ENCODE results near the gene REEP3. TPM values are rescaled to one million over a fixed set of nuclear protein-coding genes. Genes with fewer than 3 reads are reported as not detected.

Gene REEP3
- total and polyA plus RNA-seq, 2 of the 8 experiments (the other 6 are each of a cell fraction or from before 2014, with no cell fraction given), result 5.8 to 31.5 TPM

GRCh38 chr10:63646491-63646890, 125.3 kb downstream of the REEP3 start:
- WGBS, 2 experiments (ENCODE audit: extremely low coverage in 1 of 2, insufficient coverage in 1 of 2, insufficient read length in 1 of 2, insufficient replicate concordance in 2 of 2, low coverage in 1 of 2, low lambda C conversion rate in 2 of 2, missing lambda C conversion rate in 1 of 2), result 96% methylated on average over 2 of the region's 2 CpGs; no CpG with 5 or more reads in 1 of the 2 experiments
- H3K27ac ChIP-seq (ENCODE audit: low read depth, low read length), result no peak overlapping the region
- H3K56ac ChIP-seq (replicated peaks; ENCODE audit: insufficient read length, low read depth, low read length), result no peak overlapping the region
- CTCF ChIA-PET (ENCODE audit: partially characterized antibody), result no interaction called here
- H3K18ac ChIP-seq (ENCODE audit: extremely low read depth, low read length), result no peak overlapping the region
- H2BK15ac ChIP-seq (ENCODE audit: low read length), result no peak overlapping the region
- no peaks in the 10 kb centered on the region for H4K20me1 ChIP-seq (replicated peaks in 1 of 2; ENCODE audit: control insufficient read depth in 1 of 2, insufficient read depth in 2 of 2, low read length in 2 of 2)
- no peak overlapping the region for H3K4me3 ChIP-seq (ENCODE audit: extremely low read depth in 1 of 4, insufficient read depth in 2 of 4, low read depth in 3 of 4, low read length in 4 of 4)
- DNase-seq (ENCODE audit: low read depth in 1 of 2, low spot score in 2 of 2) (no peak), FAIRE-seq (no peak)
- no peak overlapping the region for H3K4ac ChIP-seq (replicated peaks; ENCODE audit: insufficient read length, low read depth, low read length)
- H2BK12ac ChIP-seq (ENCODE audit: low read depth, low read length), result no peak overlapping the region
- no peaks in the 10 kb centered on the region for H3K4me1 ChIP-seq (replicated peaks in 1 of 4; ENCODE audit: control insufficient read depth in 3 of 4, insufficient read depth in 4 of 4, low read length in 3 of 4)
- no peak overlapping the region for H2BK5ac ChIP-seq (ENCODE audit: low read depth, low read length)
- H3K9me3 ChIP-seq (ENCODE audit: insufficient read depth in 2 of 2, low read depth in 1 of 2, low read length in 1 of 2), result no peaks in the 10 kb centered on the region
- no peak overlapping the region for H4K5ac ChIP-seq (ENCODE audit: insufficient read length, low read depth, low read length)
- H3K27me3 ChIP-seq (replicated peaks in 1 of 4; ENCODE audit: control insufficient read depth in 3 of 4, extremely low read depth in 1 of 4, insufficient read depth in 3 of 4, low read length in 3 of 4), result no peaks in the 10 kb centered on the region
- no peak overlapping the region for H3K23ac ChIP-seq (ENCODE audit: insufficient read length)
- H3K79me2 ChIP-seq (ENCODE audit: control insufficient read depth in 1 of 2, insufficient read depth in 2 of 2, low read length in 2 of 2), result no peaks in the 10 kb centered on the region
- H3K4me2 ChIP-seq (ENCODE audit: insufficient read depth in 1 of 2, low read depth in 2 of 2, low read length in 2 of 2), result no peak overlapping the region
- H4K91ac ChIP-seq (replicated peaks; ENCODE audit: insufficient read length, low read length), result no peak overlapping the region
- H2AK5ac ChIP-seq (ENCODE audit: low read depth, low read length), result no peak overlapping the region
- no peaks in the 10 kb centered on the region for H3K79me1 ChIP-seq (ENCODE audit: low read depth, low read length)
- H3K9ac ChIP-seq (replicated peaks in 1 of 4; ENCODE audit: extremely low read depth in 1 of 4, low read depth in 3 of 4, low read length in 3 of 4), result no peak overlapping the region
- H3K36me3 ChIP-seq (ENCODE audit: control insufficient read depth in 2 of 4, insufficient read depth in 4 of 4, low read length in 3 of 4), result no peaks in the 10 kb centered on the region
- no peak overlapping the region for H2BK20ac ChIP-seq (ENCODE audit: low read length)
- H4K8ac ChIP-seq (ENCODE audit: extremely low read depth, insufficient read depth, low read length), result no peak overlapping the region
- no peak overlapping the region for H2AFZ ChIP-seq (ENCODE audit: low read length)
- no peak overlapping the region for H2BK120ac ChIP-seq (replicated peaks; ENCODE audit: low read depth, low read length)
- no peaks in the 10 kb centered on the region for H3K23me2 ChIP-seq (ENCODE audit: low read depth, low read length)
- POLR2A ChIA-PET (ENCODE audit: partially characterized antibody), result interaction anchor here (3.8 kb wide), 1 partner anchor 16 kb away, joined by 16 read pairs; no protein-coding TSS in a partner anchor
- H3K14ac ChIP-seq (ENCODE audit: insufficient read length), result no peak overlapping the region
- TF ChIP-seq NRF1 (IDR thresholded peaks at IDR 0.05; ENCODE audit: low read depth, low read length), result no peak
- TF ChIP-seq RFX5 (IDR thresholded peaks at IDR 0.05; ENCODE audit: borderline replicate concordance, low read depth, low read length), result no peak
- TF ChIP-seq, protein P1, sequence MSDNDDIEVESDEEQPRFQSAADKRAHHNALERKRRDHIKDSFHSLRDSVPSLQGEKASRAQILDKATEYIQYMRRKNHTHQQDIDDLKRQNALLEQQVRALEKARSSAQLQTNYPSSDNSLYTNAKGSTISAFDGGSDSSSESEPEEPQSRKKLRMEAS (IDR thresholded peaks at IDR 0.05), result no peak
- no peak for TF ChIP-seq TBP (IDR thresholded peaks at IDR 0.05; ENCODE audit: low read depth, low read length)
- TF ChIP-seq SAP30 (IDR thresholded peaks at IDR 0.05; ENCODE audit: insufficient read depth, insufficient replicate concordance, low read length), result no peak
- TF ChIP-seq EZH2 (IDR thresholded peaks at IDR 0.05; ENCODE audit: low read depth, low read length, severe bottlenecking), result no peak
- no peak for TF ChIP-seq MAFK (IDR thresholded peaks at IDR 0.05; ENCODE audit: low read depth, low read length)
- TF ChIP-seq SIX5 (IDR thresholded peaks at IDR 0.05; ENCODE audit: low read depth, low read length), result no peak
- TF ChIP-seq POU5F1 (IDR thresholded peaks at IDR 0.05; ENCODE audit: low read depth, low read length), result no peak
- no peak for TF ChIP-seq BCL11A (IDR thresholded peaks at IDR 0.05; ENCODE audit: low read depth in 2 of 2, low read length in 2 of 2)
- TF ChIP-seq E2F6 (IDR thresholded peaks at IDR 0.05), result no peak
- TF ChIP-seq YY1 (IDR thresholded peaks at IDR 0.05; ENCODE audit: low read depth, low read length), result no peak
- TF ChIP-seq TAF7 (optimal IDR thresholded peaks at IDR 0.05; ENCODE audit: borderline replicate concordance, low read depth, low read length), result no peak
- no peak for TF ChIP-seq SIN3A (conservative IDR thresholded peaks at IDR 0.05 in 1 of 2, IDR thresholded peaks at IDR 0.05 in 1 of 2; ENCODE audit: low read depth in 1 of 2, low read length in 2 of 2)

Data from H1 (cell line).